DOHH2 (cell line): Measurements from ENCODE around the gene ITPR2.

Source experiments
- H3F3A ChIP-seq: fragments of 200-600 bp; sonication (generic), shearing (Covaris generic); 2 replicates; pipeline ENCODE4 v1.6.0; 2016; ENCODE audit warnings: antibody characterized with exemption, mild to moderate bottlenecking; ENCODE audit not compliant: control insufficient read depth, insufficient read depth
- H3K27ac ChIP-seq: fragments of 200-600 bp; sonication (generic); 2 replicates; pipeline ENCODE4 v1.5.1; 2014; ENCODE audit warnings: low read depth, mild to moderate bottlenecking, low read length, moderate library complexity
- H3K27me3 ChIP-seq: fragments of 200-600 bp; sonication (generic); 2 replicates; pipeline ENCODE4 v1.6.1; 2014; ENCODE audit warnings: mild to moderate bottlenecking, low read length, mixed read lengths; ENCODE audit not compliant: control insufficient read depth
- H3K36me3 ChIP-seq: fragments of 200-600 bp; sonication (generic); 2 replicates; pipeline ENCODE4 v1.6.1; 2014; ENCODE audit warnings: mild to moderate bottlenecking, low read length, moderate library complexity, mixed read lengths; ENCODE audit not compliant: control insufficient read depth
- H3K4me1 ChIP-seq: fragments of 200-600 bp; sonication (generic); 2 replicates; pipeline ENCODE4 v1.6.1; 2014; ENCODE audit warnings: mild to moderate bottlenecking, low read length, mixed read lengths; ENCODE audit not compliant: control insufficient read depth
- H3K4me2 ChIP-seq: fragments of 200-600 bp; sonication (generic); 2 replicates; pipeline ENCODE4 v1.6.0; 2014; ENCODE audit warnings: mild to moderate bottlenecking, low read length, moderate library complexity
- H3K4me3 ChIP-seq: fragments of 200-600 bp; sonication (generic); 2 replicates; pipeline ENCODE4 v1.5.1; 2014; ENCODE audit warnings: mild to moderate bottlenecking, low read length, mixed read lengths
- H3K79me2 ChIP-seq: fragments of 200-600 bp; sonication (generic); 2 replicates; pipeline ENCODE4 v1.6.1; 2014; ENCODE audit warnings: mild to moderate bottlenecking, low read length, mixed read lengths; ENCODE audit not compliant: control insufficient read depth
- H3K9me2 ChIP-seq: fragments of 200-600 bp; sonication (generic); replicated peaks from 2 replicates; pipeline ENCODE4 v1.6.1; 2014; ENCODE audit warnings: mild to moderate bottlenecking, low read length, mixed read lengths; ENCODE audit not compliant: control insufficient read depth
- H3K9me3 ChIP-seq: fragments of 200-600 bp; sonication (generic); 2 replicates; pipeline ENCODE4 v1.6.1; 2014; ENCODE audit warnings: antibody characterized with exemption, low read length, mixed read lengths; ENCODE audit not compliant: control insufficient read depth, insufficient read depth
- H4K20me1 ChIP-seq: fragments of 200-600 bp; sonication (generic); 2 replicates; pipeline ENCODE4 v1.6.0; 2014; ENCODE audit warnings: low read depth, mild to moderate bottlenecking, antibody characterized with exemption, low read length, moderate library complexity; ENCODE audit not compliant: control insufficient read depth, insufficient read depth
- CTCF ChIP-seq: fragments of 200-600 bp; sonication (generic); IDR thresholded peaks from one replicate; pipeline ENCODE4 v1.5.1; 2014; ENCODE audit warnings: antibody characterized with exemption, mild to moderate bottlenecking, low read depth, low read length; ENCODE audit not compliant: poor library complexity, severe bottlenecking
- EZH2phosphoT487 ChIP-seq: fragments of 200-600 bp; sonication (generic); IDR thresholded peaks from 2 replicates; pipeline ENCODE4 v1.6.1; 2017; ENCODE audit warnings: borderline replicate concordance, mild to moderate bottlenecking, antibody characterized with exemption, low read length, moderate library complexity, mixed read lengths

The ITPR2 gene

GRCh38 chr12:26818636-26819035, 14.4 kb downstream of the ITPR2 start:
- H3K4me1 ChIP-seq = no peaks in the 10 kb centered on the region
- H3K27ac ChIP-seq = no peak overlapping the region
- no peaks in the 10 kb centered on the region for H3F3A ChIP-seq
- H3K4me3 ChIP-seq = no peak overlapping the region
- 0 out of 2 replicates have a peak, but pooled peaks cover 3% of the 10 kb centered on the region for H3K36me3 ChIP-seq
- TF ChIP-seq CTCF = no peak
- TF ChIP-seq EZH2phosphoT487 = no peak
- peaks cover 40% of the 10 kb centered on the region for H3K79me2 ChIP-seq
- no peaks in the 10 kb centered on the region for H3K9me3 ChIP-seq
- H4K20me1 ChIP-seq = no peaks in the 10 kb centered on the region
- H3K4me2 ChIP-seq = no peak overlapping the region
- no peaks in the 10 kb centered on the region for H3K9me2 ChIP-seq
- no peaks in the 10 kb centered on the region for H3K27me3 ChIP-seq

GRCh38 chr12:26818201-26818600, 14.8 kb downstream of the ITPR2 start:
- Histone ChIP-seq H3K9me3 (no peaks in the 10 kb centered on the region), H3K36me3 (0 out of 2 replicates have a peak, but pooled peaks cover 3% of the 10 kb centered on the region), H3K27ac (no peak overlapping the region), H3K4me2 (no peak overlapping the region), H3K79me2 (peaks cover 36% of the 10 kb centered on the region), H3F3A (no peaks in the 10 kb centered on the region), H3K4me1 (no peaks in the 10 kb centered on the region), H3K9me2 (no peaks in the 10 kb centered on the region), H3K4me3 (no peak overlapping the region), H3K27me3 (no peaks in the 10 kb centered on the region), H4K20me1 (no peaks in the 10 kb centered on the region)
- TF ChIP-seq EZH2phosphoT487 (no peak), CTCF (no peak)

- no peaks in the 10 kb centered on the region for H3K4me1 ChIP-seq
- H4K20me1 ChIP-seq = no peaks in the 10 kb centered on the region
- H3K27ac ChIP-seq = no peak overlapping the region
- 0 out of 2 replicates have a peak, but pooled peaks cover 3% of the 10 kb centered on the region for H3K36me3 ChIP-seq
- H3K9me2 ChIP-seq = no peaks in the 10 kb centered on the region
- no peak overlapping the region for H3K4me3 ChIP-seq
- no peaks in the 10 kb centered on the region for H3K27me3 ChIP-seq
- no peak overlapping the region for H3K4me2 ChIP-seq
- no peaks in the 10 kb centered on the region for H3K9me3 ChIP-seq
- TF ChIP-seq EZH2phosphoT487 = no peak
- TF ChIP-seq CTCF = no peak
- no peaks in the 10 kb centered on the region for H3F3A ChIP-seq
- H3K79me2 ChIP-seq = peaks cover 27% of the 10 kb centered on the region
Measured at GRCh38 chr12:26817183-26817591, 15.8 kb downstream of the ITPR2 start.
